Heart left ventricle (tissue), 13 donors: ENCODE results near the gene LOXHD1.

Experiments used
- POLR2A ChIP-seq, 2 donors: fragments of 450-650 bp; IDR thresholded peaks; one replicate each; pipeline ENCODE4 v1.6.1; 2017; ENCODE audit warnings: antibody characterized with exemption in 2 of 2, mild to moderate bottlenecking in 2 of 2, moderate library complexity in 2 of 2
- TF ChIP-seq, protein P1 (sequence below), 12 donors: fragments of 200-600 bp; sonication (generic) in 4 of 12; IDR thresholded peaks; one replicate each; pipeline versions ENCODE4 v1.5.0 to v1.8.0; 2018 to 2022; ENCODE audit warnings: antibody characterized with exemption in 12 of 12, mild to moderate bottlenecking in 5 of 12
- donor health status: ischemic (EF 13 %, LVEDD 7.1; RV severe dilation, severe dysfunction).
- donor health status: DM: no; HTN: yes; CAD: no.
- donor health status: DM: no; HTN: no; CAD: no.
- donor health status: ischemic (EF 25% LVEDD 6.9; RV normal size, moderate dysfunction).
- donor health status: ischemic (EF 25% LVEDD 5.7; RV mildly dilated, moderate dysfunction).
- donor health status: ischemic (EF 35%, LVEDD 5.7; RV mildly dilated, moderate dysfunction).
- donor health status: nonischemic (EF 11% LVEDD 7.7; RV severe dilation, severe dysfunction).
- donor health status: DM: yes; HTN: yes; CAD: no.
- donor health status: PGD.
- donor health status: ischemic (EF 29% LVEDD 5.4; RV normal size, mild dysfunction).
- donor health status: nonischemic (EF 23%, LVEDD 6.1; RV moderate dilation, normal function).

DNA sequence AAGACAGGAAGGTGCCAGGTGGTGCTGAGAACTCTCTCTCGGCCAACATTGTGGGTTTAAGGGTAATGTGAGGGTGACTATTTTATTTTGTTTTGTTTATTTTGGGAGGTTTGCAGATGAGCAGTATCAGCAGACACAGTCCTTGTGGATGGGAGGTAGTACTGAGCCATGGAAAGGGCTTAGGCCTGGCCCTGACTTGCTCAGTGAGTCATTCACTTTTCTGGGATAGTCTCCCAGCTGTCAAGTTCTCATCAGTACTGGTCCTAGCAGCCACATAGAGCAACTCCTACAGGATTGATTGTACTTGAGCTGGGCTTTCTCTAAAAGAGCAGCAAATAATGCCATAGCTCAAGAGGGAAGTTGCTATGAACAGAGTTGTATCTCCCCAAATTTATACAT is 175.2 kb downstream of the LOXHD1 start:
- TF ChIP-seq, protein P1, sequence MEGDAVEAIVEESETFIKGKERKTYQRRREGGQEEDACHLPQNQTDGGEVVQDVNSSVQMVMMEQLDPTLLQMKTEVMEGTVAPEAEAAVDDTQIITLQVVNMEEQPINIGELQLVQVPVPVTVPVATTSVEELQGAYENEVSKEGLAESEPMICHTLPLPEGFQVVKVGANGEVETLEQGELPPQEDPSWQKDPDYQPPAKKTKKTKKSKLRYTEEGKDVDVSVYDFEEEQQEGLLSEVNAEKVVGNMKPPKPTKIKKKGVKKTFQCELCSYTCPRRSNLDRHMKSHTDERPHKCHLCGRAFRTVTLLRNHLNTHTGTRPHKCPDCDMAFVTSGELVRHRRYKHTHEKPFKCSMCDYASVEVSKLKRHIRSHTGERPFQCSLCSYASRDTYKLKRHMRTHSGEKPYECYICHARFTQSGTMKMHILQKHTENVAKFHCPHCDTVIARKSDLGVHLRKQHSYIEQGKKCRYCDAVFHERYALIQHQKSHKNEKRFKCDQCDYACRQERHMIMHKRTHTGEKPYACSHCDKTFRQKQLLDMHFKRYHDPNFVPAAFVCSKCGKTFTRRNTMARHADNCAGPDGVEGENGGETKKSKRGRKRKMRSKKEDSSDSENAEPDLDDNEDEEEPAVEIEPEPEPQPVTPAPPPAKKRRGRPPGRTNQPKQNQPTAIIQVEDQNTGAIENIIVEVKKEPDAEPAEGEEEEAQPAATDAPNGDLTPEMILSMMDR (IDR thresholded peaks at IDR 0.05): no peak
- no peak for TF ChIP-seq POLR2A (IDR thresholded peaks at IDR 0.05)
